Keratinocyte (primary cell): ENCODE results near the gene KLRC4. TPM values are rescaled to one million over a fixed set of nuclear protein-coding genes. Genes with fewer than 3 reads are reported as not detected.
"Not testable (repeated sequence)": the region's sequence is repeated elsewhere in the genome, so short reads cannot be mapped to it uniquely, and the experiment has no call there.

ENCODE experiments used
- DNase-seq: peaks from one replicate; pipeline ENCODE4 v3.0.0-alpha.2; 2011; ENCODE audit warnings: low read depth, missing footprints, low spot score
- FAIRE-seq: peaks from 2 replicates; lab custom pipeline; 2011; peaks lifted over from hg19 to GRCh38; lab: Jason Lieb, UNC
- H2AFZ ChIP-seq: 2 replicates; pipeline ENCODE4 v1.6.0; 2012; ENCODE audit warnings: low read length, control low read depth, inconsistent platforms; ENCODE audit not compliant: control insufficient read depth
- H3K27ac ChIP-seq: 2 replicates; pipeline ENCODE4 v1.5.1; 2011; ENCODE audit warnings: low read length; ENCODE audit not compliant: control insufficient read depth, insufficient read depth
- H3K27me3 ChIP-seq: 3 replicates; pipeline ENCODE4 v1.6.0; 2011; ENCODE audit warnings: low read length; ENCODE audit not compliant: control insufficient read depth, insufficient read depth; ENCODE audit errors: extremely low read depth
- H3K36me3 ChIP-seq, 2 experiments: 2 replicates in 1 of 2; 3 replicates in 1 of 2; pipeline ENCODE4 v1.5.1; 2011; ENCODE audit warnings: low read length in 2 of 2, mild to moderate bottlenecking in 1 of 2; ENCODE audit not compliant: control insufficient read depth in 2 of 2, insufficient read depth in 2 of 2; ENCODE audit errors: extremely low read depth in 1 of 2
- H3K4me1 ChIP-seq: 3 replicates; pipeline ENCODE4 v1.5.1; 2011; ENCODE audit warnings: low read length; ENCODE audit not compliant: control insufficient read depth, insufficient read depth; ENCODE audit errors: extremely low read depth
- H3K4me2 ChIP-seq: 3 replicates; pipeline ENCODE4 v1.6.0; 2011; ENCODE audit warnings: low read depth, low read length; ENCODE audit not compliant: control insufficient read depth, insufficient read depth; ENCODE audit errors: extremely low read depth
- H3K4me3 ChIP-seq, 3 experiments: fragments of 200-600 bp in 1 of 3; sonication (generic) in 1 of 3; 2 replicates in 2 of 3; 3 replicates in 1 of 3; pipeline ENCODE4 v1.5.1; 2011 to 2016; ENCODE audit warnings: low read length in 3 of 3, mild to moderate bottlenecking in 3 of 3, control low read depth in 2 of 3, inconsistent platforms in 1 of 3, low read depth in 1 of 3, mixed read lengths in 1 of 3, mixed run types in 1 of 3, moderate library complexity in 1 of 3; ENCODE audit not compliant: control insufficient read depth in 2 of 3, insufficient read depth in 2 of 3; ENCODE audit errors: extremely low read depth in 1 of 3
- H3K79me2 ChIP-seq: 2 replicates; pipeline ENCODE4 v1.6.0; 2012; ENCODE audit warnings: low read length; ENCODE audit not compliant: control insufficient read depth, insufficient read depth
- H3K9ac ChIP-seq: 3 replicates; pipeline ENCODE4 v1.6.0; 2011; ENCODE audit warnings: low read length; ENCODE audit not compliant: control insufficient read depth, insufficient read depth; ENCODE audit errors: extremely low read depth
- H3K9me1 ChIP-seq: 3 replicates; pipeline ENCODE4 v1.6.0; 2011; ENCODE audit warnings: low read length; ENCODE audit not compliant: control insufficient read depth, insufficient read depth; ENCODE audit errors: extremely low read depth
- H3K9me3 ChIP-seq: 2 replicates; pipeline ENCODE4 v1.5.1; 2012; ENCODE audit warnings: low read depth, low read length; ENCODE audit not compliant: control insufficient read depth
- H4K20me1 ChIP-seq: 3 replicates; pipeline ENCODE4 v1.6.0; 2011; ENCODE audit warnings: low read length; ENCODE audit not compliant: control insufficient read depth, insufficient read depth; ENCODE audit errors: extremely low read depth
- CTCF ChIP-seq, 3 experiments: IDR thresholded peaks in 1 of 3; conservative IDR thresholded peaks in 1 of 3; optimal IDR thresholded peaks in 1 of 3; 2 replicates in 2 of 3; 3 replicates in 1 of 3; pipeline versions ENCODE3 to v1.5.1; 2011; ENCODE audit warnings: low read length in 3 of 3, mild to moderate bottlenecking in 3 of 3, moderate library complexity in 2 of 3, control low read depth in 1 of 3, inconsistent platforms in 1 of 3; ENCODE audit not compliant: insufficient read depth in 2 of 3; ENCODE audit errors: extremely low read depth in 1 of 3
- EZH2 ChIP-seq: IDR thresholded peaks from one replicate; pipeline ENCODE4 v1.6.1; 2012; ENCODE audit warnings: inconsistent platforms, mild to moderate bottlenecking, low read length, moderate library complexity
- dilution Hi-C: fragments of 300-500 bp; cut with MboI; formaldehyde crosslinking; loops from one replicate; pipeline ENCODE4 v1.7.0; 2020; ENCODE audit warnings: low sequenced_read_pairs; ENCODE audit not compliant: extremely low pct_ligation_motif_present
- polyA plus RNA-seq, 5 experiments: library from polyadenylated mRNA; depleted of rRNA in 3 of 5; stranded (reverse) in 3 of 5; stranded (forward) in 1 of 5; unstranded in 1 of 5; fragments of >200 nt; gene quantifications; 1 replicate in 1 of 5; 2 replicates in 3 of 5; 3 replicates in 1 of 5; pipeline versions ENCODE4 v1.2.1 to v1.2.3, GENCODE V29; 2011 to 2012; ENCODE audit warnings: missing spikeins in 2 of 5, low read depth in 1 of 5, low replicate concordance in 1 of 5

Gene KLRC4
- polyA plus RNA-seq, 1 donor (not counting 4 experiments of a cell fraction or from before 2014, with no cell fraction given) = not detected

DNA sequence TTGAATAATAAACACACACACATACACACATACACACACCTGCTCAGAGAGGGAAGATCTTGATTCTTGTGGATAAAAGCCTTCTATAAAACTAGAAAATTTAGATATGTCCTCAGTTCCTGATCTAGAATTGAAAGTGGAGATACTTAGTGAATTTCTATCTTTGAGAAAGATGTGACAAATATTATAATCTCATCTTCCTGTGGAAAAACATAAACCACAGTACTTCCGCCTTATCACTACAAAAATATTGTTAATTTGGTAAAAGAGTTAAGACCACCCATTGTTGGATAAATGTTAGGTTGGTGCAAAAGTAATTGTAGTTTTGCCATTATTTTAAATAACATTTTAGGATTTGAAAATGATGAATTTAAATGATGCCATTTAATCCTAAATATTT lies 19.7 kb downstream of the KLRC4 start, which contains the start of gene KLRK1:
KLRK1 (minus strand) TSS at position 138 of the 400 bp plus-strand sequence. CDS start 1,231 bp downstream, outside the sequence.
- Histone ChIP-seq H3K4me3 (no peak within 1 kb of the TSS), H3K9me3 (no peaks in the 10 kb centered on the region), H3K4me1 (peaks cover 35% of the 10 kb centered on the region), H4K20me1 (no peaks in the 10 kb centered on the region), H3K9ac (no peak within 1 kb of the TSS), H3K36me3 (no peaks in the 10 kb centered on the region), H3K4me2 (no peak within 1 kb of the TSS), H2AFZ (no peak within 1 kb of the TSS), H3K9me1 (no peaks in the 10 kb centered on the region), H3K27ac (no peak within 1 kb of the TSS), H3K79me2 (no peaks in the 10 kb centered on the region), H3K27me3 (no peaks in the 10 kb centered on the region)
- TF ChIP-seq CTCF (optimal IDR thresholded peaks at IDR 0.05 in 1 of 3, IDR thresholded peaks at IDR 0.05 in 1 of 3, conservative IDR thresholded peaks at IDR 0.05 in 1 of 3; ENCODE audit: extremely low read depth in 1 of 3, insufficient read depth in 2 of 3, low read length in 3 of 3) (no peak), EZH2 (no peak)
- FAIRE-seq = no peak
- no peak for DNase-seq
- dilution Hi-C loops = no loop called here

GRCh38 chr12:10388624-10389413 lies 20.7 kb downstream of the KLRC4 start:
- dilution Hi-C loops = no loop called here
- Histone ChIP-seq H4K20me1 (no peaks in the 10 kb centered on the region), H2AFZ (no peak overlapping the region), H3K36me3 (no peaks in the 10 kb centered on the region), H3K27me3 (no peaks in the 10 kb centered on the region), H3K9me3 (no peaks in the 10 kb centered on the region), H3K9ac (no peak overlapping the region), H3K79me2 (no peaks in the 10 kb centered on the region), H3K4me2 (no peak overlapping the region), H3K27ac (no peak overlapping the region), H3K9me1 (no peaks in the 10 kb centered on the region), H3K4me3 (no peak overlapping the region), H3K4me1 (peaks cover 25% of the 10 kb centered on the region)
- DNase-seq (no peak), FAIRE-seq (no peak)
- TF ChIP-seq CTCF (optimal IDR thresholded peaks at IDR 0.05 in 1 of 3, IDR thresholded peaks at IDR 0.05 in 1 of 3, conservative IDR thresholded peaks at IDR 0.05 in 1 of 3; ENCODE audit: extremely low read depth in 1 of 3, insufficient read depth in 2 of 3, low read length in 3 of 3) (no peak), EZH2 (no peak)

DNA sequence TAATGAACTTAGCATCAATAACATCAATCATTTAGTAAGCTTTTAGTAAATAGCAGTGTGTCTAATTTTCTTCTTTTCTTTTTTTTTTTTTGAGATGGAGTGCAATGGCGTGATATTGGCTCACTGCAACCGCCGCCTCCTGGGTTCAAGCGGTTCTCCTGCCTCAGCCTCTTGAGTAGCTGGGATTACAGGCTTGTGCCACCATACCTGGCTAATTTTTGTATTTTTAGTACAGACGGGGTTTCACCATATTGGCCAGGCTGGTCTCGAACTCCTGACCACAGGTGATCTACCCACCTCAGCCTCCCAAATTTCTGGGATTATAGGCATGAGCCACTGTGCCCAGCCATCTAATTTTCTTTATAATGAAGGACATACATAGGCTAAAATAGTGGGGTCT lies 22.1 kb downstream of the KLRC4 start:
- H3K9ac ChIP-seq, dilution Hi-C loops, FAIRE-seq: not testable (repeated sequence)

More for the DNA sequence above, 22.1 kb downstream of the KLRC4 start:
- H3K4me3 ChIP-seq, H3K4me2 ChIP-seq, H3K36me3 ChIP-seq, H3K27me3 ChIP-seq, DNase-seq, H3K9me1 ChIP-seq, H4K20me1 ChIP-seq, H2AFZ ChIP-seq, H3K9me3 ChIP-seq, H3K79me2 ChIP-seq, H3K27ac ChIP-seq: not testable (repeated sequence)
- H3K4me1 ChIP-seq = peaks cover 12% of the 10 kb centered on the region
